Neural crest cell (in vitro differentiated cells): ENCODE data around the gene LYG2. TPM values are rescaled to one million over a fixed set of nuclear protein-coding genes. Genes with fewer than 3 reads are reported as not detected.
"Not testable (repeated sequence)": the region's sequence is repeated elsewhere in the genome, so short reads cannot be mapped to it uniquely, and the experiment has no call there.

Experiments used
- DNase-seq: peaks from one replicate; pipeline ENCODE4 v3.0.0; 2021; ENCODE audit warnings: low read depth, mixed read lengths, low spot score
- H3K27ac Mint-ChIP-seq: one replicate; pipeline ENCODE4 v1.8.0; 2021; ENCODE audit warnings: mild to moderate bottlenecking, mixed read lengths; ENCODE audit not compliant: unreplicated experiment
- H3K27me3 Mint-ChIP-seq: 2 replicates; pipeline ENCODE4 v1.8.0; 2021; ENCODE audit warnings: low read depth, mild to moderate bottlenecking, mixed read lengths
- H3K36me3 Mint-ChIP-seq: 2 replicates; pipeline ENCODE4 v1.8.0; 2021; ENCODE audit warnings: low read depth, mild to moderate bottlenecking, mixed read lengths
- H3K4me1 Mint-ChIP-seq: 2 replicates; pipeline ENCODE4 v1.8.0; 2021; ENCODE audit warnings: mixed read lengths
- H3K4me3 Mint-ChIP-seq: one replicate; pipeline ENCODE4 v1.8.0; 2021; ENCODE audit warnings: mild to moderate bottlenecking, mixed read lengths
- H3K9me3 Mint-ChIP-seq: 2 replicates; pipeline ENCODE4 v1.8.0; 2021; ENCODE audit warnings: mixed read lengths
- long read RNA-seq: library from polyadenylated mRNA; unstranded; transcript quantifications from one replicate; pipeline ENCODE4 v2.0.0, GENCODE V29; 2020
- total RNA-seq: library from RNA; stranded (reverse); gene quantifications from 2 replicates; pipeline ENCODE4 v1.2.1, GENCODE V29; 2021
- TF ChIP-seq, protein P1 (sequence below): fragments of 200-600 bp; sonication (generic); conservative IDR thresholded peaks from 2 replicates; pipeline ENCODE4 v1.5.0; 2021; ENCODE audit warnings: antibody characterized with exemption, mild to moderate bottlenecking

Gene LYG2, protein sequence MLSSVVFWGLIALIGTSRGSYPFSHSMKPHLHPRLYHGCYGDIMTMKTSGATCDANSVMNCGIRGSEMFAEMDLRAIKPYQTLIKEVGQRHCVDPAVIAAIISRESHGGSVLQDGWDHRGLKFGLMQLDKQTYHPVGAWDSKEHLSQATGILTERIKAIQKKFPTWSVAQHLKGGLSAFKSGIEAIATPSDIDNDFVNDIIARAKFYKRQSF
- total RNA-seq: not detected in 2 replicates
- long read RNA-seq: 0 reads

DNA sequence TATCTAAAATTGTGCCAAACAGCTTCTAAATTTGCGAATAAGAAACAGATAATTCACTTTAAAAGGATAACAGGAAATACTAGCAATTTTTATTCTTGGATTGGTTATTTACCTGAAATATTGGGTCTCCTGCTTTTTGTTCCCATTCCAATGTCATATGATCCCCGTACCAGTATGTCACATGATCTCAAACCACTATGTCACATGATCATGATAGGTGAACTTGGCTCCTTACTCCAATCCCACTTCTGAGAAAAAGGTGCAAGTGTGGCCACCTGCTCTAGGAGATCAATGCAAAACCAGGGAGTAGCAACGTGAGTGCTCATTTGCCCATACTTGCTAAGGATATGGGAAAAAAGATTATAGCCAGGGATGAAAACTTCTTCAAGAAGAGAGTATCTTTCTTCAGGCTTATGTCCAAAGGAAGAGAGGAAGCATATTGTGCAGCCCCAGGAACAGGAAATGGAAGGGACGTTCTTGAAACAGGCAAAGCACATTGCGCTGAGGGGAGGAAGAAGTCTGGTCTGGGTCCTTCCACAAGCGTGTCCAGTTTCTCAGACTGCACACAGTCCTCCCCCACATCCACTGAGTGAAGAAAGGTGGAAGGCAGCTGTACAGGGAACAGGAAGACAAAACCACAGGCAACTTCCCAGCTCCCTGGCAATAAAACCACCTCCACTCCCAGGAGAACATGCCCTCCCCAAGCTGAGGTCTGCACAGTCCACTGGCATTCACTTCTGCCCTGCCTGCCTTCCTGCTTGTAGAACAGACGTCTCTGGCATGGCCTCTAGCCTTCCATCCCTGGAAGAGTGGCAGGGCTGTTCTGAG, at the start of gene LYG2:
TSS of gene LYG2 (minus strand) at position 176 of the 828 bp plus-strand sequence. CDS start 1,406 bp downstream, outside the sequence.
- Mint-ChIP-seq H3K27ac (no peak within 1 kb of the TSS), H3K36me3 (peaks cover 5% of the 10 kb centered on the region)

DNA sequence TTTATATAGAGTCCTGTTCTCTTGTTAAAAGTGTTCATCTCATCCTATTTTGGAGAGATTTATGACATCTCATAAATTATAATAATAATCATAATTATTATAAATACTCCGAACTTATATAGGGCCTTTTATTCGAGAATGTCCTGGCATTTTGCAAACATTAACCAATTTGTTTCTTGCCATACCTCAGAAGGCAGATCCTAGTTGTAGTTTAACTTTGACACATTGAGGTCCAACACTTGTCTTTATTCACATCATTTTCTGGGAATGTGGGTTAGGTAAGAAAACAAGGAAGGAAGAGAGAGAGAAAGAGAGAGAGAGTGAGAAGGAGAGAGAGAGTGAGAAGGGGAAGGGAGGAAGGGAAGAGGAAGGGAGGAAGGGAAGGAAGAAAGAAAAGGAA, 45.6 kb upstream of the LYG2 start, which contains the start of gene LYG1:
TSS of gene LYG1 (minus strand) at position 101 of the 400 bp plus-strand sequence. CDS start 5,527 bp downstream, outside the sequence.
- not testable (repeated sequence) for DNase-seq, H3K27ac Mint-ChIP-seq, H3K4me3 Mint-ChIP-seq, H3K9me3 Mint-ChIP-seq, H3K27me3 Mint-ChIP-seq, H3K4me1 Mint-ChIP-seq, H3K36me3 Mint-ChIP-seq

More for the DNA sequence above, at the start of gene LYG2:
- H3K4me3 Mint-ChIP-seq: no peak within 1 kb of the TSS
- H3K4me1 Mint-ChIP-seq: no peaks in the 10 kb centered on the region
- H3K9me3 Mint-ChIP-seq: peaks cover 5% of the 10 kb centered on the region
- DNase-seq: no peak
- H3K27me3 Mint-ChIP-seq: no peaks in the 10 kb centered on the region
- TF ChIP-seq, protein P1, sequence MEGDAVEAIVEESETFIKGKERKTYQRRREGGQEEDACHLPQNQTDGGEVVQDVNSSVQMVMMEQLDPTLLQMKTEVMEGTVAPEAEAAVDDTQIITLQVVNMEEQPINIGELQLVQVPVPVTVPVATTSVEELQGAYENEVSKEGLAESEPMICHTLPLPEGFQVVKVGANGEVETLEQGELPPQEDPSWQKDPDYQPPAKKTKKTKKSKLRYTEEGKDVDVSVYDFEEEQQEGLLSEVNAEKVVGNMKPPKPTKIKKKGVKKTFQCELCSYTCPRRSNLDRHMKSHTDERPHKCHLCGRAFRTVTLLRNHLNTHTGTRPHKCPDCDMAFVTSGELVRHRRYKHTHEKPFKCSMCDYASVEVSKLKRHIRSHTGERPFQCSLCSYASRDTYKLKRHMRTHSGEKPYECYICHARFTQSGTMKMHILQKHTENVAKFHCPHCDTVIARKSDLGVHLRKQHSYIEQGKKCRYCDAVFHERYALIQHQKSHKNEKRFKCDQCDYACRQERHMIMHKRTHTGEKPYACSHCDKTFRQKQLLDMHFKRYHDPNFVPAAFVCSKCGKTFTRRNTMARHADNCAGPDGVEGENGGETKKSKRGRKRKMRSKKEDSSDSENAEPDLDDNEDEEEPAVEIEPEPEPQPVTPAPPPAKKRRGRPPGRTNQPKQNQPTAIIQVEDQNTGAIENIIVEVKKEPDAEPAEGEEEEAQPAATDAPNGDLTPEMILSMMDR: no peak

DNA sequence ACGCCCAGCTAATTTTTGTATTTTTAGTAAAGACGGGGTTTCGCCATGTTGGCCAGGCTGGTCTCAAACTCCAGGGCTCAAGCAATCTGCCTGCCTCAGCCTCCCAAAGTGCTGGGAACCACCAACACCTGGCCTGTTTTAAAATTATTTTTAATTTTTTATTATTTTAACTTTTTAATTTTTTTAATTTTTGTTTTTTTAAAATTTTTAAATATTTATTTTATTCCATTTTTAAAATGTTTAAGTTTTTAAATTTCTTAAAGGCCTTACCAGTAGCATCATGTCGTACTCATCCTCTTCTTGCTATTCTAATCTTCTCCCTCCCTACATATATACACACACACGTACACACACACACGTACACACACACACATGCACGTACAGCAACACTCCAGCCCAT, 44.1 kb upstream of the LYG2 start:
- Mint-ChIP-seq H3K4me3 (no peak overlapping the region), H3K9me3 (peaks cover 2% of the 10 kb centered on the region), H3K4me1 (no peaks in the 10 kb centered on the region), H3K27ac (no peak overlapping the region), H3K36me3 (peaks cover 10% of the 10 kb centered on the region), H3K27me3 (no peaks in the 10 kb centered on the region)
- DNase-seq: no peak
- TF ChIP-seq, protein P1: no peak

DNA sequence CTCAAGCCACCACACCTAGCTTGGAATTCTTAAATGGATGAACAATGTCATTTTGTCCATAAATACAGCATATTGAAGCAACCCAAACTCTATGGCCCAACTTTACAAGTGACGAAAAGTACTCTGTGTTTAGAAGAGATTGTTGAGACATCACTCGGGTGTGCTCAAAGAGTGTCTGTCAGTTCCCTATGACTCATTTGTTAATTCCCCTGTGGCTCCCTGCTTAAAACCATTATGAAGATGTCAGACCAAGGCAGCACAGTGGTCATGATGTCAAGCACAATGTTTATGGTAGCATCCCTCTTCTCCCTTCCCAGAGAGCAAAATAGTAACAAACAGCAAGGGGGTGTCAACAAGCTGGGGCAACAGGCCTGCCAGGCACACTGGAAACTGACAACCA, 42.5 kb upstream of the LYG2 start:
- Mint-ChIP-seq H3K27me3 (no peaks in the 10 kb centered on the region), H3K4me3 (no peak overlapping the region), H3K9me3 (peaks cover 2% of the 10 kb centered on the region), H3K27ac (no peak overlapping the region), H3K36me3 (peaks cover 11% of the 10 kb centered on the region), H3K4me1 (no peaks in the 10 kb centered on the region)
- TF ChIP-seq, protein P1: no peak
- DNase-seq: no peak

DNA sequence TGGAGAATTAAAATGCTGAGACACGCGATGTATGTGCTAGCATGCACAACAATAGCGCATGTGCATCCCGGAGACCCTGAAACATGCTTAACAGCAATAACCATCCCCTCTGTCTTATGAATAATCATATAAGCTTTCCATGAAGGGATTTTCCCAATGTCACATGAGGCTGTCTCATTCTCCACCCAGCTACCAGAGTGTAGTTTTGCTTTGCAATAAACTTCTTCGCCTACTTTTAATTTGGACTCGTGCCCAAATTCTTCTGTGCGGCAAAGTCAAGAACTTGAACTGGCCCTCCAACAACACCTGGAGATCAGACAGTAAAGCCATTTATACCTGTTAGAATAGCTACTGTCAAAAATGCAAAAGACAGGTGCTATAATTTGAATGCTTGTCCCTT, 30.1 kb upstream of the LYG2 start:
- H3K36me3 Mint-ChIP-seq: peaks cover 15% of the 10 kb centered on the region
- H3K4me1 Mint-ChIP-seq: no peaks in the 10 kb centered on the region
- no peaks in the 10 kb centered on the region for H3K27me3 Mint-ChIP-seq
- TF ChIP-seq, protein P1: no peak
- no peak for DNase-seq
- peaks cover 4% of the 10 kb centered on the region for H3K9me3 Mint-ChIP-seq
- H3K27ac Mint-ChIP-seq: no peak overlapping the region
- H3K4me3 Mint-ChIP-seq: no peak overlapping the region
